GM18526 (cell line): ENCODE results near the gene LTBP2.

Experiments
- POLR2A ChIP-seq: IDR thresholded peaks from 3 replicates; pipeline ENCODE4 v1.6.1; 2011; ENCODE audit not compliant: insufficient read length; ENCODE audit errors: extremely low read depth

The LTBP2 gene

GRCh38 chr14:74566174-74567141 lies 45.6 kb downstream of the LTBP2 start:
- no peak for TF ChIP-seq POLR2A

DNA sequence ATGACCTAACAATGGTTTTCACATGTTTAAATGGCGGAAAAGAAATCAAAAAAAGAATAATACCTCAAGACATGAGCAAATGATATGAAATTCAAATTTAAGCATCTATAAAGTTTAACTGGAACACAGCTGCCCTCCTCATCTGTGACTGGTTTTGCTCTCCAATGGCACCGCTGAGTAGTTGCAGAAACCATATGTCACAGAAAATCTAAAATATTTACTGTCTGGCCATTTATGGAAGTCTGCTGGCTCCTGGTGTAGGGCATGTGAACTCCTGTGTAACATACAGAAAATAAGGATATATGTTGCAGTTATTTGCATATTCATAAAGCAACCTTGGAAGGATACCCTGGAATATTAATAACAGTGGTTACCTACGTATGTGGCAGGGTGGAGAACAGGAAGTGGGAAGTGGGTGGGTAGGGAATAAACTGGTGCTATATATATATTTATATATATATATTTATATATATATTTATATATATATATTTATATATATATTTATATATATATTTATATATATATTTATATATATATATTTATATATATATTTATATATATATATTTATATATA lies 48.4 kb downstream of the LTBP2 start:
- no peak for TF ChIP-seq POLR2A

DNA sequence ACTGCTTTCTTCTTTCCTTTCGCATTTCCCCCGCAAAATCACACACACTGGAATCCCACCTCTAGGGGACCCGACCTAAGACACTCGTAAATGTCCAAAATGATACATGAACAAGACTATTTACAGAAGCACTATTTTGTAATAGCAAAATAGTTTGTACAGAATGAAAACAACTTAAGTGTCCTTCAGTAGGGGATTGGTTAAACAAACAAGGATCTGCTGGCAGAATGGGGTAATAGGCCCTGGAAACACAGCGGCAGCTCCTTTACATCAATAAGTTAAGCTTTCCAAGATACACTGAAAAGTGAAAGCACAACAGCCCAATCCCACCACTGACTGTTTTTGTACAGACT lies 48.8 kb downstream of the LTBP2 start:
- no peak for TF ChIP-seq POLR2A

- no peak for TF ChIP-seq POLR2A
Measured at GRCh38 chr14:74562515-74563232, 49.4 kb downstream of the LTBP2 start.

- TF ChIP-seq POLR2A: no peak
Measured at GRCh38 chr14:74558655-74559054, 53.4 kb downstream of the LTBP2 start.

DNA sequence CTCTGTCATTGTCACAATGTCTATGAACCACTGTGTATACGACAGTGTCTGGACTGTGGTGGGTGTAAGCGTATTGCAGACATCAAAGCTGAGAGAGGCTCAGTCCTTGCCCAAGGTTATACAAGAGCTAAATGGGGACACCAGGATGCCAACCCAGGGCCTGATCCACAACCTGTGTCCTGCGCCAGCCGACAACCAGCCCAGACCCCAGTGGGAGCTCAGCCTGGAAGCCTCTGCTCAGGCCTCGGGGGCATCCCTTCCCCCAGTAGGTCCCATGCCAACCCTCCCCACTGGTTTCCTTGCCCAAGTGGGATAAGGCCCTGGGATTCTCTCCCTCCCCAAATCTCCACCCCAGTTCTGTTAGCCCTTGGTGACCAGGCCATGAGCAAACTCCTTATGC lies 54.3 kb downstream of the LTBP2 start:
- TF ChIP-seq POLR2A: no peak

DNA sequence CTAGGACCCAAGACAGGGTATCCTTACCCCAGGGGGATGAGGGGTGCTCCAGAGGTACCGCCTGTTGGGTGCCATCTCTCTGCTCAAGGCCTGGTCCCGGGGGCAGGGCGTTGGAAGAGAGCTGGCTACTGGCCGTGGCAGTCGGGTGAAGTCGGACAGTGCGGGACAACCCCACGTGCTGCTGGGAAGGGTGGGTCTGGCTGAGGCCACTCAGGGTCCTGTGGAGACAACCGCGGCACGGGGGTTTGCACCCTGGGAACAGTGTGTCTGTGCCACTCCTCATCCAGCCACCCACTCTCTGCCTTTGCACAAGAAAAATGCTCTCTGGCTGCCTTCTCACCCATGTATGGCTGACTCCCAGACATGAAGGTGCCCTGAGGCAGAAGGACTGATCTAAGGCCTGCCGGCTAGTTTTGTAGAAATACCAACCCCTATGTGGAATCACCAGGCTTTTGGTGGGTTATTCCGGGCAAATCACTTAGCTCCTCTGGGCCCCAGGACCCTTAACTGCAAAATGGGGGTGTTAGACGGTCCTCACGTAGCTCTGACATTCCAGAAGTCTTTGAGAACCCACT lies 56.5 kb downstream of the LTBP2 start:
- TF ChIP-seq POLR2A: no peak

DNA sequence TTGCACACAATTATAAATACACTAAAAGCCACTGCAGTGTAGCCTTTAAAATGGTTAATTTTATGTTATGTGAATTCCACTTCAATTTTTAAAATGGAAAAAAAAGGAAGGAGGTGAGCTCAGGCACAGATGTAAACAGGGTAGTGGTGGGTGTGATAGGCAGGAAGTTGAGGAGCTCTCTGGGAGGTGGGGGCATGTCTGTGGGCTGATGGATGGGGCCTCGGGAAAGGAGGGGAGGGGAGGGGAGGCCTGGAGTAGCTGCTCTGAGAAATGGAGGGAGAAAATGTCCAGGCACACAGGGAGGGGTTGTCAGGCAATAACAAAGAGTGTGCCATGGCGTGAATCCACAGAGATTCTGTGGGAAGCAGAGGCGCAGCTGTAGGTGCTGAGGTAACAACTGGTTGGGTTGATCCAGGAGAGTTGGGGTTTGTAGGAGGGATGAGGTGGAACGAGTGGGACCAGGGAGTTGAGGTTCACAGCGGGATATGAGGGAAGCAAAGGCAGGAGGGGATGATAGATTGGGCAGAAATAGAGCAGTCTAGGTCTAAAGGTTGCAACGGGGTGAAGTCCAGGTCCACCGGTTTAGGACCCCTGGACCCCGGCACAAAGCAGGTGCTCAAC lies 57.2 kb downstream of the LTBP2 start:
- TF ChIP-seq POLR2A: no peak

DNA sequence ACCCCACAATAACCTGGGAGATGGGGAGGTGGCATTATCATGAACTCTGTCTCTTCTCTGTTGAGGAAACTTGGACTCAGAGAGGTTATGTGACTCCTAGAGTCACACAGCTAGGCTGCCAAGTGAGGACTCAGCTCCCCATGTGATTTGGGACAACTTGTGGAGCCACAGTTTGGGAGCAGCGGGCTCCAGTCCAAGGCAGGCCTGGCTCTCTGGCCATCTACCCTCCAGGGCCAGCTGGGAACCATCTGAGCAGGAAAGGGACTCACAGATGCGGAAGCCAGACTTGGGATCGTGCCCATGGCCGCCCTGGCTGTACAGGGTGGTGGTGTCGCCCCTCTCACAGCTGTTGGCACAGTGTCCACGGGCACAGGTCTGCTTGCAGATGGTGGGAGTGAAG lies 59.4 kb downstream of the LTBP2 start:
- TF ChIP-seq POLR2A: no peak

GRCh38 chr14:74551431-74552371 lies 60.3 kb downstream of the LTBP2 start:
- TF ChIP-seq POLR2A: no peak

DNA sequence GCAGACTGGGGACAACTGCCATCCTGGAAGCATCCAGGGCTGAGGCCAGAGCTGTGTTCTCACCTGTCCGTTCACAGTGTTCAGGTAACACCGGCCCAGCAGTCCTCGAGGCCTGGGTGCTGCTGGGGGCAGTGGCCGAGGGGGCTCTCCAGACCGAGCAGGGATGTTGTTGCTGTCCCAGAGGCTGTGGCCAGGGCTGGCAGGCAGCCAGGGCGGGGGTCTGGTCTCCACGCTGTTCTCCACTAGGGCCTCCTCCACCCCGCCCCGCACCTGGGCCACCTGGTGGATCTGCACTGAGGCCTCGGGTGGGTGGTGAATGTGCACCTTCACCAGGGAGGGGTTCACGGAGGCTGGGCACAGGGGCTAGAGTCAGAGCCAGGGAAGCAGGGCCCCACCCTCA lies 61.0 kb downstream of the LTBP2 start:
- TF ChIP-seq POLR2A: no peak

GRCh38 chr14:74550071-74550470 lies 62.0 kb downstream of the LTBP2 start:
- TF ChIP-seq POLR2A: no peak

DNA sequence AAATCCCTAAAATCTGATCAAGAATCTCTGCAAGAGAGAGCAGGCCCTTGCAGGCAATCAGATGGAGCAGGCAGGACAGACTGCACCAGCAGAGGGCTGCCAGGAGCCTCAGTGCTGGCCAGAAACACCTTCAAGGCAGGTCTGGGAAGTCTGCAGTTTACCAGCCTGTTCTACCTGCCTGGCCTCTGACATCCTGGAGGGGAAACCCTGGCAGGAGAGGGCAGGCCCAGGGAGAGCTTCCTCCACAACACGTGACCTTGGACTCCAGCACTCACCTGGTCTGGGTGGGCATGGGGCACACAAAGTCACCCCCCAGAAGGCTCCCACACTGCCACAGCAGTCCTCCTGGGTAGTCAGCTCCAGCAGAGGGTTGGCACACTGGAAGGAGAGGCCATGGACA lies 62.4 kb downstream of the LTBP2 start:
- TF ChIP-seq POLR2A: no peak

- TF ChIP-seq POLR2A: no peak
Measured at GRCh38 chr14:74548881-74549280, 63.2 kb downstream of the LTBP2 start.

DNA sequence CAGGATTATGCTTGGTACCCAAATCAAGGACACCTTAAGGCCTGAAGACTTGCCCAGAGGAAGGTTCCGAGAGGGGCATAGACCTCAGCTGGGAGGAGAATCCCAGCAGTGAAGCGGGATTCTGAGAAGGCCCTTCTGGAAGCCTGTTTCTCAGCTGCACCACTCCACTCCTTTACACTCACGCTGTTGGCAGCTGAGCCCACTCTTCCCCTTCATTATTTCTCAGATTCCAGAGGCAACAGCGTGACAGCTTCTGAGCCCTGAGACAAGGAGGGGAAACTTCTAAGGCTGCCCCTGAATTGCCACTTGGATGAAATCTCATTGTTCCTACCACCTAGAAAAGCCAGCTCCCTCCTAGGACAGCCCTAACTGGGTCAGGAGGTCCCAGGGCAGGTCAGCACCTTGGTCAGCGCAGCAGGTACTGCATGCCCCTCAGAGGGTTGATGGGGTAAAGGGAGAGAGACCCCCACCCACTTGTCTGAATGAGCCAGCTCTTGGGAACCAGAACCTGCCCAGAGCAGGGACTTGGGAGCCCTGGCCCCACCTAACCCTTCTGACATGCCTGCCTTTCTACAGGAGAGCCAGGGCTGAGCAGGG lies 64.6 kb downstream of the LTBP2 start:
- no peak for TF ChIP-seq POLR2A
